Heart left ventricle (tissue), 16 donors: Measurements from ENCODE around the gene NIPBL. TPM values are rescaled to one million over a fixed set of nuclear protein-coding genes. Genes with fewer than 3 reads are reported as not detected.
A peak's percentile ranks its signal among the peaks of the same experiment; 100 is the strongest.

Experiments
- ATAC-seq, 4 donors: fragments of 200-7000 bp; cut with Tn5 transposase; one replicate each; pipeline ENCODE4 v1.9.1; 2020 to 2022; ENCODE audit warnings: moderate library complexity in 4 of 4, mild to moderate bottlenecking in 3 of 4, moderate number of reproducible peaks in 1 of 4
- DNase-seq, 5 donors: peaks; one replicate each; pipeline ENCODE4 v3.0.0-alpha.2; 2020
- H3K27ac ChIP-seq, 12 donors: fragments of 200-600 bp; sonication (generic) in 4 of 12; one replicate each; pipeline versions ENCODE4 v1.5.0 to v1.8.0; 2016 to 2022; ENCODE audit warnings: mild to moderate bottlenecking in 2 of 12
- H3K27me3 ChIP-seq, 9 donors: fragments of 200-600 bp; sonication (generic) in 2 of 9; one replicate each; pipeline versions ENCODE4 v1.5.1 to v1.8.0; 2016 to 2022; ENCODE audit warnings: mild to moderate bottlenecking in 3 of 9
- H3K36me3 ChIP-seq, 9 donors: fragments of 200-600 bp; sonication (generic) in 2 of 9; one replicate each; pipeline versions ENCODE4 v1.5.0 to v1.8.0; 2018 to 2022; ENCODE audit warnings: mild to moderate bottlenecking in 2 of 9
- H3K4me1 ChIP-seq, 12 donors: fragments of 200-600 bp; sonication (generic) in 4 of 12; one replicate each; pipeline versions ENCODE4 v1.5.0 to v1.8.0; 2016 to 2022; ENCODE audit warnings: mild to moderate bottlenecking in 3 of 12
- H3K4me3 ChIP-seq, 12 donors: fragments of 200-600 bp; sonication (generic) in 4 of 12; one replicate each; pipeline versions ENCODE4 v1.5.0 to v1.8.0; 2017 to 2022; ENCODE audit warnings: mild to moderate bottlenecking in 9 of 12, moderate library complexity in 4 of 12
- H3K9me3 ChIP-seq, 12 donors: fragments of 200-600 bp; sonication (generic) in 4 of 12; one replicate each; pipeline versions ENCODE4 v1.5.0 to v1.8.0; 2016 to 2022; ENCODE audit warnings: mild to moderate bottlenecking in 1 of 12
- POLR2A ChIP-seq, 2 donors: fragments of 450-650 bp; IDR thresholded peaks; one replicate each; pipeline ENCODE4 v1.6.1; 2017; ENCODE audit warnings: antibody characterized with exemption in 2 of 2, mild to moderate bottlenecking in 2 of 2, moderate library complexity in 2 of 2
- WGBS, 4 donors: extraction: QIAGEN DNeasy Blood & Tissue Kit in 2 of 4; methylation state at CpG; one replicate each; pipeline versions ENCODE4 v1.1.5 to v1.1.7; 2013 to 2018; 5-methylcytosine and 5-hydroxymethylcytosine counted together
- intact Hi-C, 10 donors: fragments of 100-400 bp; cut with DNase I; formaldehyde crosslinking; loops; one replicate each; pipeline versions ENCODE4 v1.11.1 to v1.14.2; 2022
- polyA plus RNA-seq, 2 donors: library from polyadenylated mRNA; stranded (reverse); fragments of 200-250 nt; gene quantifications; one replicate each; pipeline ENCODE4 v1.2.3, GENCODE V29; 2013
- total RNA-seq, 9 donors: library from RNA; depleted of rRNA in 2 of 9; stranded (reverse); fragments of >200 nt in 2 of 9; fragmentation: NEBNext Ultra II Directional in 3 of 9; extraction: Animal tissue kit (Norgen Biotek cat#: 25700) in 3 of 9; gene quantifications; one replicate each; pipeline versions ENCODE4 v1.1.0 to v1.2.4, GENCODE V29; 2016 to 2023
- TF ChIP-seq, protein P1 (sequence below), 12 donors: fragments of 200-600 bp; sonication (generic) in 4 of 12; IDR thresholded peaks; one replicate each; pipeline versions ENCODE4 v1.5.0 to v1.8.0; 2018 to 2022; ENCODE audit warnings: antibody characterized with exemption in 12 of 12, mild to moderate bottlenecking in 5 of 12
- donor health status: ischemic (EF 13 %, LVEDD 7.1; RV severe dilation, severe dysfunction).
- donor health status: healthy with polysubstance abuse.
- donor health status: DM: no; HTN: yes; CAD: no.
- donor health status: DM: no; HTN: no; CAD: no.
- donor health status: ischemic (EF 25% LVEDD 6.9; RV normal size, moderate dysfunction).
- donor health status: ischemic (EF 25% LVEDD 5.7; RV mildly dilated, moderate dysfunction).
- donor health status: healthy.
- donor health status: DM: yes; HTN: yes; CAD: no.
- donor health status: ischemic (EF 35%, LVEDD 5.7; RV mildly dilated, moderate dysfunction).
- donor health status: nonischemic (EF 11% LVEDD 7.7; RV severe dilation, severe dysfunction).
- donor health status: DM: yes; HTN: yes; CAD: no.
- donor health status: PGD.
- donor health status: ischemic (EF 29% LVEDD 5.4; RV normal size, mild dysfunction).
- donor health status: nonischemic (EF 23%, LVEDD 6.1; RV moderate dilation, normal function).

The NIPBL gene
- total and polyA plus RNA-seq, 11 donors: 13.2 to 57.3 (median 38.2) TPM

DNA sequence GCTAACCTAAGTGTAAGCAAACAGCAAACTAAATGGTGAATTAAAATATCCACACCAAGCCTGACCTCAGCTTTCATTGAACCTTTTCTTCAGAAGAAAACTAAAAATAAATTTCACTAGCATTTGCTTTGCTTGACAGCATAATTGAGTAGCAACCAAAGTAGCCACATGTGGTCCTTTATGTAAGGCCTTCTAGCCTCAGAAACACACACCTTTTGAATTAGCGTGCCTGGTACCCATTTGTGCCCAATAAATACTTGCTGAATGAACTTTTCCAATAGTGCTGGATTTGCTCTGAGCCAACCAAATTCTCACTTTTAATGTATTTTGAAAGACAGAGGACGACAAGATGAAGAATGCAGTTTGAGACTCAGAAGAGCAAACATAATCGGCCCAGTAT is 2.1 kb upstream of the NIPBL start:
- Histone ChIP-seq H3K27me3 (no peaks in the 10 kb centered on the region), H3K36me3 (peaks cover 0 to 8% (median 0%) of the 10 kb centered on the region in 9 donors), H3K4me3 (peak overlapping the region in 9 of 12 donors; percentile 77 to 98 (median 91)), H3K4me1 (peaks cover 5 to 55% (median 30%) of the 10 kb centered on the region in 12 donors), H3K9me3 (no peaks in the 10 kb centered on the region), H3K27ac (peak overlapping the region in 7 of 12 donors; percentile 96 to 98 (median 98))
- no peak for ATAC-seq
- no peak for DNase-seq
- intact Hi-C loops: loop anchor here in 8 of 10 donors (5.0 to 10.0 kb wide), 7 partner anchors 70 to 630 kb away; partner anchors contain the start of gene NADK2 (in 2 of the 8)
- WGBS, 4 donors: 32 to 36% (median 33%) methylated on average over 3 of the region's 3 CpGs
- TF ChIP-seq, protein P1, sequence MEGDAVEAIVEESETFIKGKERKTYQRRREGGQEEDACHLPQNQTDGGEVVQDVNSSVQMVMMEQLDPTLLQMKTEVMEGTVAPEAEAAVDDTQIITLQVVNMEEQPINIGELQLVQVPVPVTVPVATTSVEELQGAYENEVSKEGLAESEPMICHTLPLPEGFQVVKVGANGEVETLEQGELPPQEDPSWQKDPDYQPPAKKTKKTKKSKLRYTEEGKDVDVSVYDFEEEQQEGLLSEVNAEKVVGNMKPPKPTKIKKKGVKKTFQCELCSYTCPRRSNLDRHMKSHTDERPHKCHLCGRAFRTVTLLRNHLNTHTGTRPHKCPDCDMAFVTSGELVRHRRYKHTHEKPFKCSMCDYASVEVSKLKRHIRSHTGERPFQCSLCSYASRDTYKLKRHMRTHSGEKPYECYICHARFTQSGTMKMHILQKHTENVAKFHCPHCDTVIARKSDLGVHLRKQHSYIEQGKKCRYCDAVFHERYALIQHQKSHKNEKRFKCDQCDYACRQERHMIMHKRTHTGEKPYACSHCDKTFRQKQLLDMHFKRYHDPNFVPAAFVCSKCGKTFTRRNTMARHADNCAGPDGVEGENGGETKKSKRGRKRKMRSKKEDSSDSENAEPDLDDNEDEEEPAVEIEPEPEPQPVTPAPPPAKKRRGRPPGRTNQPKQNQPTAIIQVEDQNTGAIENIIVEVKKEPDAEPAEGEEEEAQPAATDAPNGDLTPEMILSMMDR (IDR thresholded peaks at IDR 0.05): no peak
- no peak for TF ChIP-seq POLR2A (IDR thresholded peaks at IDR 0.05)

DNA sequence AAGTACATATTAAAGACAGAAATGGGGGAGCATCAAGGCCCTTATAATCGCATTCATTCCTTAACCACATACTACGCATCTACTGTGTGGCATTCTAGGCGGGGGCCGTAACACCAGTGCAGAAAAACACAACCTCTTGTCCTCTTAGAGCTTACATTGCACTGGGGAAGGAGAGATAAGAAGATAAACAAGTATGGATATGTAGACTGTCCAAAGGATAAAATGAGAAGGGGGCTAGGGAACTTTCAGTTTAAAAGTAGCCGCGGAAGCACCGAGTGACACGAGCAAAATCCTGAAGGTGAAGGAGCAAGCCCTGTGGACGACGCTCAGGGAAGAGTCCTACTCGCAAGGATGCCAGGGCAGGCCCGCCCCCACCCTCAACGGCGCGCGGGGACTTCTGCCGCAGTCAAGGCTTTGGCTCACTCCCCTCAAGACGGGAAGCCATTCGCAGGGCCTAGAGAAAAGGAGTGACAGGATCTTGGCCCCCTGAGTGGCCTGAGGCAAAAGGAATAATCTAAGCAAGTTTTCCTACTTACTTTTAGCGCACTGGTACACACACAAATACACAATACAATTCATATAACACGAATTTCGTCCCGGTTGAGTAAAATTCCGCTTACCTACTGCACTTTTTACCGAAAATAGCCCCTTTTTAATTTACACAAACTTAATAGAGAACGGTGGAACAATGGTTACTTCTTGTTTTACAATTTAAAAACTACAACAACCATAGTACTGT is 1.3 kb upstream of the NIPBL start:
- Histone ChIP-seq H3K4me1 (peaks cover 5 to 61% (median 36%) of the 10 kb centered on the region in 12 donors), H3K36me3 (peaks cover 0 to 8% (median 0%) of the 10 kb centered on the region in 9 donors), H3K27me3 (no peaks in the 10 kb centered on the region), H3K27ac (peak overlapping the region; percentile 94 to 98 (median 96)), H3K4me3 (peak overlapping the region; percentile 77 to 98 (median 91)), H3K9me3 (no peaks in the 10 kb centered on the region)
- TF ChIP-seq POLR2A (IDR thresholded peaks at IDR 0.05): no peak
- TF ChIP-seq, protein P1 (IDR thresholded peaks at IDR 0.05): no peak
- DNase-seq (peak; percentile 46 to 74 (median 51)), ATAC-seq (peak; percentile 17 to 47 (median 30))
- intact Hi-C loops: loop anchor here (5.0 to 10.0 kb wide), 8 partner anchors 62 to 630 kb away; partner anchors contain the start of genes NADK2 (in 2 of the 10) and NUP155 (in 1 of the 10)
- WGBS, 4 donors: 0 to 1% (median 1%) methylated on average over 25 to 26 of the region's 26 CpGs

DNA sequence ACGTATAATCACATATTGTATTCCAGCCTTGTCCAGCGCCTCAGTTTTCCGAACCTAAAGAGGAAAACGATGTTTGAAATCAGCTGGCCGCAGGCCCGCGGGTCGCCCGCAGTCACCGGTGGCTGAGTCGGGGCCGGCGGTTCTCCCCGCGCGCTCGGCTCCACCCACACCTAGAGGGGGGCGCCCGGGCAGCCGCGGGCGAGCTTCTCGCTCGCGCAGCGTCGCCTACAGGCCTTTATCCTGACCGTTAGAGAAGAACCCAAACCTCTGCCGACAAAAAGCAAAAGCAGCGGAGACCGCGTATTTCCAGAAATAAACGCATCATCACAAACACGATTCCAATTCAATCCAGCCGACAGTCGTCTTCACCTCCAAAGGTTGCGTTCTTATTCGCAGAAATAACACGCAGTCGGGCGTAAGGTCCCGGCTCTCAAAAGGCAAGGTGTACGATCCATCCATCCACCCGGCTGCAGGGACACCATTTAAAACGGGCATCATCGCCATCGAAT is 725 bp upstream of the NIPBL start:
- Histone ChIP-seq H3K4me1 (peaks cover 5 to 62% (median 43%) of the 10 kb centered on the region in 12 donors), H3K9me3 (no peaks in the 10 kb centered on the region), H3K4me3 (peak overlapping the region; percentile 77 to 98 (median 91)), H3K27me3 (no peaks in the 10 kb centered on the region), H3K36me3 (peaks cover 0 to 8% (median 0%) of the 10 kb centered on the region in 9 donors), H3K27ac (peak overlapping the region; percentile 94 to 98 (median 96))
- ATAC-seq (peak; percentile 84 to 90 (median 87)), DNase-seq (peak; percentile 83 to 90 (median 85))
- intact Hi-C loops: loop anchor here (2.0 to 10.0 kb wide), 9 partner anchors 61 to 631 kb away; partner anchors contain the start of genes NADK2 (in 2 of the 10) and NUP155 (in 1 of the 10)
- 0% methylated on average over 43 to 47 of the region's 47 CpGs for WGBS, 4 donors
- TF ChIP-seq, protein P1 (IDR thresholded peaks at IDR 0.05): peak; percentile 22 to 86 (median 56)
- TF ChIP-seq POLR2A (IDR thresholded peaks at IDR 0.05): no peak
